Stimulated activated CD4-positive, alpha-beta T cell treated with anti-CD3 and anti-CD28 coated beads, TNF-alpha, amount 100 ng/mL, for 24 hours (primary cell): ENCODE results near the gene CTBP2.
"Not testable (repeated sequence)": the region's sequence is repeated elsewhere in the genome, so short reads cannot be mapped to it uniquely, and the experiment has no call there.

ENCODE experiments used
- DNase-seq, 3 experiments: peaks; one replicate each; pipeline ENCODE4 v3.0.0-alpha.2; 2020; ENCODE audit warnings: low read depth in 3 of 3

Gene CTBP2

GRCh38 chr10:124997771-124998623, 162.4 kb downstream of the CTBP2 start:
- no peak for DNase-seq

GRCh38 chr10:124997306-124997705, 163.1 kb downstream of the CTBP2 start:
- DNase-seq: no peak

GRCh38 chr10:124996854-124997215, 163.5 kb downstream of the CTBP2 start:
- DNase-seq: no peak

- DNase-seq: no peak
Measured at GRCh38 chr10:124996127-124996853, 164.1 kb downstream of the CTBP2 start.

- DNase-seq: no peak
Measured at GRCh38 chr10:124995605-124996004, 164.8 kb downstream of the CTBP2 start.

- no peak for DNase-seq
Measured at GRCh38 chr10:124994573-124995473, 165.5 kb downstream of the CTBP2 start.

- DNase-seq: no peak
Measured at GRCh38 chr10:124993736-124994451, 166.5 kb downstream of the CTBP2 start.

GRCh38 chr10:124993345-124993708, 167.0 kb downstream of the CTBP2 start:
- no peak for DNase-seq

GRCh38 chr10:124992462-124993344, 167.7 kb downstream of the CTBP2 start:
- no peak for DNase-seq

GRCh38 chr10:124991835-124992234, 168.5 kb downstream of the CTBP2 start:
- DNase-seq: no peak

- DNase-seq: no peak
Measured at GRCh38 chr10:124990671-124991625, 169.4 kb downstream of the CTBP2 start.

- no peak for DNase-seq
Measured at GRCh38 chr10:124989526-124989925, 170.8 kb downstream of the CTBP2 start.

GRCh38 chr10:124988753-124989152, 171.6 kb downstream of the CTBP2 start:
- not testable (repeated sequence) for DNase-seq

- no peak for DNase-seq
Measured at GRCh38 chr10:124987788-124988187, 172.6 kb downstream of the CTBP2 start.

- DNase-seq: no peak
Measured at GRCh38 chr10:124985162-124985561, 175.2 kb downstream of the CTBP2 start.

GRCh38 chr10:124984376-124984775, 176.0 kb downstream of the CTBP2 start:
- no peak for DNase-seq

GRCh38 chr10:124983321-124983720, 177.0 kb downstream of the CTBP2 start:
- DNase-seq: no peak

- DNase-seq: no peak
Measured at GRCh38 chr10:124978376-124978725, 182.0 kb downstream of the CTBP2 start.

GRCh38 chr10:124977648-124978375, 182.6 kb downstream of the CTBP2 start:
- no peak for DNase-seq
